GM12874 (cell line): ENCODE data around the gene TADA3.

Experiments used
- CTCF ChIP-seq: IDR thresholded peaks from 2 replicates; pipeline ENCODE4 v1.5.1; 2011; ENCODE audit warnings: low read depth, mild to moderate bottlenecking, control low read depth, low read length, moderate library complexity; ENCODE audit not compliant: insufficient read depth

TADA3 gene

GRCh38 chr3:9792405-9793160, at the start of gene TADA3, which contains the start of gene ARPC4:
TADA3 (minus strand) TSS chr3:9792473; CDS start chr3:9791466, 1,007 bp downstream.
ARPC4 (plus strand) TSS chr3:9793082; CDS start chr3:9793122, 40 bp downstream.
- TF ChIP-seq CTCF = no peak

GRCh38 chr3:9841015-9841414, 48.7 kb upstream of the TADA3 start:
- no peak for TF ChIP-seq CTCF

- no peak for TF ChIP-seq CTCF
Observed at GRCh38 chr3:9838856-9839255, 46.6 kb upstream of the TADA3 start.

- TF ChIP-seq CTCF = no peak
Observed at GRCh38 chr3:9837701-9838582, 45.7 kb upstream of the TADA3 start.

GRCh38 chr3:9834520-9835380, 42.5 kb upstream of the TADA3 start:
- TF ChIP-seq CTCF = no peak

- TF ChIP-seq CTCF = no peak
Observed at GRCh38 chr3:9833078-9833477, 40.8 kb upstream of the TADA3 start.
